Fibroblast of skin of abdomen (primary cell): ENCODE results near the gene SLC46A1.
A peak's percentile ranks its signal among the peaks of the same experiment; 100 is the strongest.

ENCODE experiments used
- DNase-seq: peaks from one replicate; pipeline ENCODE4 v3.0.0-alpha.2; 2013

The SLC46A1 gene

GRCh38 chr17:28379814-28380801, 25.9 kb downstream of the SLC46A1 start:
- DNase-seq, result peak; percentile 17

DNA sequence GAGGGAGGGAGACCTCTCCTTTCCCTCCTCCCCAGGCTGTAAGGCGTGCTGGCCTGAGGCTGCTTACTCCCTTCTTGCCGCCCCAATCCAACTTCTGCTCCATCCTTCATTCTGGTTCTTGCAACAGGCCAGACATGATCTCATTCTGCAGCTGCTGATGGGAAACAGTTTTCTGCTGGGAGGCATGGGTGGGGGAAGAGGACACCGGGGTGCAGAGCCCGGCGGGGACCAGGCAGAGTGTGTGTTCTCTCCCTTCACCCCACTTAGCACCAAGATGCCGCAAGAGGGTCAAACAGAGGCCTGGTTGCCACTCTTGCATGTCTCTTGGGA, 33.1 kb downstream of the SLC46A1 start:
- DNase-seq, result no peak

- DNase-seq, result peak; percentile 24
Observed at GRCh38 chr17:28372203-28372944, 33.6 kb downstream of the SLC46A1 start.

GRCh38 chr17:28371245-28372202, 34.5 kb downstream of the SLC46A1 start, which contains the start of gene SARM1:
SARM1 (plus strand) TSS chr17:28371694; CDS start chr17:28372033, 339 bp downstream.
- peak; percentile 93 for DNase-seq

- no peak for DNase-seq
Observed at GRCh38 chr17:28370744-28371103, 35.3 kb downstream of the SLC46A1 start.

GRCh38 chr17:28370035-28370743, 35.8 kb downstream of the SLC46A1 start, which contains the start of gene VTN:
VTN (minus strand) TSS chr17:28370307; CDS start chr17:28370203, 104 bp downstream.
- peak; percentile 12 for DNase-seq

DNA sequence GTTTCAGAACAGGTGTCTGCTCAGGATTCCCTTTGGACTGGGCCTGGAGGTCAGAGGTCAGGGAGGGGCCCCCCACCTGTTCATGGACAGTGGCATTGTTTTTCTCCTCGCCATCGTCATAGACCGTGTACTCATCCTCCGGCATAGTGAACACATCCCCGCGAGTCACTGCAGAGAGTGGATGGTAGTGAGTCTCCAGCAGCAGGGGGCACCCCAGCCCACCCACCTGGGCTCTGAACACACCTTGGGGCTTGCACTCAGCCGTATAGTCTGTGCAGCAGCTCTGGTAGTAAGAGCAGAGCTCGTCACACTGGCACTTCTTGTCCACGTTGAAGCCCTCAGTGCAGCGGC, 36.4 kb downstream of the SLC46A1 start:
- no peak for DNase-seq

DNA sequence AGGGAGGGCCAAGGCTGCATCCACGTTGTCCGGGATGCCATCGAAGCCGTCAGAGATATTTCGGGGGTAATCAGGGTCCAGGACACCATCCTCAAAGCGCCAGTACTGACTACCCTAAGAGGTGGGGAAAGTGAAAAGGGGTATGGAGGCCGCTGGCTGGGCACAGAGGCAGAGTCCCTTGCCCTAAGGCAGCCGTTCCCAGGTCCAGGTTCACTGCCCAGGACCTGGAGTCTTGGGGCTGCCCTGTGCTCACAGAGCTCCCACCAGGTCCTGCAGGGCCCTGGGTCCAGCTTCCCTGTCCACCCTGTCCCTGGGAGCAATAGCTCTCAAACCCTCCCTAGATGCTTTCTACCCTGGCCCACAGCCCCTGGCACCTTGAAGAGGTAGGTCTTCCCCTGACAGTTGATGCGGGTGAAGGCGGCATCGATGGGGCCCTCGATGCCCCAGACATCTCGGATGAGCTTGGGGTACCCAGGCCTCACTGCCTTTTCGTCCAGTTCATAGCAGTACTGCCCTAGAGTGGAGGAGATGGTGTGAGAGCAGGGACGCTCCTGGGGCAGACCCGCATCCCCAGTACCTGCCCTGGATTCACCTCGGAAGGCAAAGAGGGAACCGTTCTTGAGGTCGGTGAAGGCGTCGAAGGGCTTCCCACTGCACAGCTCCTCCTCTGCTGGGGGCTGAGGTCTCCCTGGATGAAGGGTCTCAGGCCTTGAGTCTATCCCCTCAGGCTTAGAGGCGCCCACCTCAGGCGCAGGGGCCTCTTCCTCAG, 36.9 kb downstream of the SLC46A1 start:
- no peak for DNase-seq

- DNase-seq, result no peak
Observed at GRCh38 chr17:28368306-28368831, 37.6 kb downstream of the SLC46A1 start.

DNA sequence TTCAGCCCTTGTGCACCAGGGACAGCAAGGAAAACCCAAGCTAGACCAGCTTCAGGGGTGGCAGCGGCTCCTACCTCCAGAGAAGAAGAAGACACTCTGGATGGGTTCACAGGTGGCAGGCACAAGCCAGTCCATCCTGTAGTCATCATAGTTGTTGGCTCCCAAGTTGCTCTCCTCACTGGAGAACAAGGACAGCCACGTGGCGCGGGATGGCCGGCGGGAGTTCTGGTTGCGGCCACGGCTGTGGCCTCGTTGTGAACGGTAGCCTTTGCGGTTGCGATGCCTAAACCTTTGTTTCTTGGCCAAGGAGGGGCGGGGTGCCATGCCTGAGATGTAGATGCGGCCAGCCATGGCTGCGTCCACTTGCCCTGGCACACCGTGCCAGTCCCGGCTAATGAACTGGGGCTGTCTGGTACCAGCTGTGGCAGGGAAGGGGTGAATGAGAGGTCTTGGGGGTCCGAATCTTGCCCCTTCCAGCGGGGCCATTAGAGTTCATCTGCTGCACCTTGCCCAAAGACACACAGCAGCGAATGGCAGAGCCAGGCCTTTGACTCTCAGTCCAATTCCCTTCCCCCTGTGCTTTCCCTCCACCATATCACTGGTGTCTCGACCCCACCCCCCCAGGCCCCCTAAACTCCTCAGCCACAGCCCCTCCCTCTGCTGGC, 38.2 kb downstream of the SLC46A1 start:
- no peak for DNase-seq

- DNase-seq, result no peak
Observed at GRCh38 chr17:28366605-28367004, 39.4 kb downstream of the SLC46A1 start.

DNA sequence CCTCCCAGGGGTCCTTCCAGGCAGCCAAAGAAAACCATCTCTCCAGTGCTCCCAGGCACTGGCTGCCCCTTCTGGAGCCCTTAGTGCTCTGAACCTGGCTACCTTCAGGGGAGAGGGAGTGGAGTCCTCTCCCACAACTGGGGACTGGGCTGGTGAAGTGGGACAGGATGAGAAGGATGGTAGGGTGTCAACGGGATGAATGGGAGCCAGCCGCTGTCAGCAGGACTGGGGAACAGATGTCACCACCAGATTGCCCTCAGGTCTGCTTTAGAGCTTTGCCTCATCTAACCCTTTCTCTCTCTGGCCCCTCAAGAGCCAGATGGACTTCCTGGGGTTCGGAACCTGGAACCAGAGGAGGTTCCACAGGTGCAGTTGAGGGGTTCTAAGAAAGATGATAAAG, 40.5 kb downstream of the SLC46A1 start:
- no peak for DNase-seq

GRCh38 chr17:28364665-28365363, 41.2 kb downstream of the SLC46A1 start, which contains the start of gene SEBOX:
SEBOX (minus strand) TSS chr17:28365199; CDS start chr17:28365151, 48 bp downstream.
- no peak for DNase-seq

DNA sequence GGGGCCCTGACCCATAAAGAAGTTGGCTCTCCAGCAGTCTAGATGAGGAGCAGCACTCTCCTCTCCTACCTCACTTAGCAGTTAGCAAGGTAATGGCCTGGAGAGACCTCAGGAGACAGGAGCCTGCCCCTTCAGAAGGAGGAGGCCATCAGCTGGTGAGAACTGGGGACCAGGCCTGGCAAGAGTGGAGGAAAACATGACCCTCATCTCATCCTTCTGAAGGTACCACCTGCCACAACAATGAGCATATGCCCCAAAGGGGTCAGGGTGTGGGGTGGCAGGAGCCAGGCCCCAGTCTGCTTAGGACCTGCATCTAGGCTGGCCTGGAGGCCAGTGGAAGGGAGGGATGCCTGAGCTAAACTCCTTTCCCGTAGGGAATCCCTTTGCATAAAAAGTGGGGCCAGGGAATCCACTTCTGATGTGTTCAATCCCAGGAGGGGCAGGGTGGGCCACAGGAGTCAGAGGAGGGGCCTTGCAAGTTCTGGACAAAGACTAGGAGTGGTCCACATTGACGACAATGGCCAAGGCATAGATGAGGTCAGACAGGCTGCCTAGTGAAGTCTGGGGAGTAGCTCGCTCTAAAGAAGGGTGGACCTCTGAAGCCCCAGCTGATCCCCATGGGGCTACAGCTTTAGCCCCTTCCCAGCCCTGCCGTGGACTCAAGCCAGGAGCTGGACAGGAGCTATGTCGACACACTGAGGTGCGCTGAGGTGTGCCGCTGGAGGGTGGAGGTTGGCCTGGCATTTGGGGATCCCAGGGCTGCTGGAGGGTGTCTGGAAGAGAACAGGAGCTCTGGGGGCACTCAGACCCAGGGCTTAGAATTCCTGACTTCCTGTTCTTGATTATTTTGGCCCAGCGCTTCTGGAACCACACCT, 42.0 kb downstream of the SLC46A1 start:
- DNase-seq, result no peak

- no peak for DNase-seq
Observed at GRCh38 chr17:28363186-28363585, 42.8 kb downstream of the SLC46A1 start.

- no peak for DNase-seq
Observed at GRCh38 chr17:28357901-28358197, 48.2 kb downstream of the SLC46A1 start.

DNA sequence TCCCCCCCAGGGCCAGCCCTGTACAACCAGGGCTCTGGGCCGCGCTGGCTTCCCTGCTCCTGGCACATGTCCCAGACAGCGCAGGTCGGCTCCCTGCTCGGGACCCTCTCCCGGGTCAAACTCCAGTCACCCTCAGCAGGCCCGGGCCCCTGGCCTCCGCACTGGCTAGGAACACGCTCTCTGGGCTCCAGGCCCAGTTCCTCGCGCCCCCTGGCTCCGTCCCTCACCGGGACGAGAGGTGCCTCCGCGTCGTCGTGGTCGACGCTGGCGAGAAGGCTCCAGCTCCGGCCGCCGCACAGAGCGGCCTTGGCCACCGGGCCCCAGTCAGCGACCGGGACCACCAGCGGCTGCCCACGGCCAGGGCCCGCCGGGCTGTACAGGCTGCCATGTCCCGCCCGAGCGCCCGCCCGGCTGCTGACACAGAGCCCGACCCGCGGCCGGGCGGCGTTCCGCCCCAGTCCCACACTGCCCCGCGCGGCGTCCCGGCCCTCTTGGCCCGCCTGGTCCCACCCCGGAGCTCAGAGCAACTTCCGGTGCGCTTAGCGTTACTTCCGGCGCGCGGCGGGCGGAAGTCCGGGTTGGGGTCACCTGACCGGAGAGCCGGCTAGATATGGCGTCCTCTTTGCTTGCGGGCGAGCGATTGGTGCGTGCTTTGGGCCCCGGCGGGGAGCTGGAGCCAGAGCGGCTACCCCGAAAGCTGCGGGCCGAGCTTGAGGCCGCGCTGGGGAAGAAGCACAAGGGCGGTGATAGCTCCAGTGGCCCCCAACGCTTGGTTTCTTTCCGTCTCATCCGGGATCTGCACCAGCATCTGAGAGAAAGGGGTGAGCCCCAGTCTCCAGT, 48.7 kb downstream of the SLC46A1 start, which contains the start of gene POLDIP2:
Gene POLDIP2 (minus strand): TSS at position 467 of the 840 bp plus-strand sequence. CDS start 79 bp downstream, at position 388.
- DNase-seq, result peak; percentile 95
